KMS-11 (cell line): ENCODE data around the gene RELB.
"Not testable (repeated sequence)": the region's sequence is repeated elsewhere in the genome, so short reads cannot be mapped to it uniquely, and the experiment has no call there.

Source experiments
- H2AFZ ChIP-seq: fragments of 200-600 bp; sonication (generic); 2 replicates; pipeline ENCODE4 v1.6.1; 2016; ENCODE audit warnings: antibody characterized with exemption, mixed run types, low read depth
- H3K27ac ChIP-seq: fragments of 200-600 bp; sonication (generic); 2 replicates; pipeline ENCODE4 v1.6.1; 2016; ENCODE audit warnings: mild to moderate bottlenecking, mixed run types
- H3K27me3 ChIP-seq: fragments of 200-600 bp; sonication (generic); 2 replicates; pipeline ENCODE4 v1.6.1; 2017; ENCODE audit warnings: mild to moderate bottlenecking, low read depth, mixed run types, moderate library complexity; ENCODE audit not compliant: insufficient read depth
- H3K36me3 ChIP-seq: fragments of 200-600 bp; sonication (generic); 2 replicates; pipeline ENCODE4 v1.6.1; 2017; ENCODE audit warnings: mild to moderate bottlenecking, mixed run types; ENCODE audit not compliant: insufficient read depth
- H3K4me1 ChIP-seq: fragments of 200-600 bp; sonication (generic); 2 replicates; pipeline ENCODE4 v1.6.1; 2016; ENCODE audit warnings: mild to moderate bottlenecking, low read depth, mixed run types; ENCODE audit not compliant: poor library complexity, severe bottlenecking
- H3K4me2 ChIP-seq: fragments of 200-600 bp; sonication (generic); 2 replicates; pipeline ENCODE4 v1.7.0; 2016; ENCODE audit warnings: mild to moderate bottlenecking, mixed run types
- H3K4me3 ChIP-seq: fragments of 200-600 bp; sonication (generic); IDR thresholded peaks from 2 replicates; pipeline ENCODE4 v1.6.1; 2017; ENCODE audit warnings: low read depth, low read length, mixed read lengths; ENCODE audit not compliant: insufficient read depth
- H3K79me2 ChIP-seq: fragments of 200-600 bp; sonication (generic); 2 replicates; pipeline ENCODE4 v1.6.1; 2016; ENCODE audit warnings: low read depth, mixed run types; ENCODE audit not compliant: insufficient read depth
- H3K9ac ChIP-seq: fragments of 200-600 bp; sonication (generic); 2 replicates; pipeline ENCODE4 v1.6.1; 2016; ENCODE audit warnings: mild to moderate bottlenecking, mixed run types
- H4K20me1 ChIP-seq: fragments of 200-600 bp; sonication (generic); 2 replicates; pipeline ENCODE4 v1.6.1; 2016; ENCODE audit warnings: mild to moderate bottlenecking, mixed run types; ENCODE audit not compliant: insufficient read depth
- CTCF ChIP-seq: fragments of 200-600 bp; sonication (generic); conservative IDR thresholded peaks from 2 replicates; pipeline ENCODE4 v1.6.1; 2017; ENCODE audit warnings: low read depth, mild to moderate bottlenecking, antibody characterized with exemption, low read length, moderate library complexity, mixed read lengths

The RELB gene

GRCh38 chr19:44961821-44962220 lies 39.4 kb upstream of the RELB start:
- no peaks in the 10 kb centered on the region for H3K27me3 ChIP-seq
- peaks cover 29% of the 10 kb centered on the region for H3K4me1 ChIP-seq
- no peak overlapping the region for H3K27ac ChIP-seq
- no peak overlapping the region for H3K4me3 ChIP-seq
- H3K4me2 ChIP-seq, result no peak overlapping the region
- H3K79me2 ChIP-seq, result peaks cover 62% of the 10 kb centered on the region
- no peak for TF ChIP-seq CTCF
- no peak overlapping the region for H2AFZ ChIP-seq
- peaks cover 9% of the 10 kb centered on the region; the same call in 1 of the 2 replicates for H3K36me3 ChIP-seq
- H4K20me1 ChIP-seq, result no peaks in the 10 kb centered on the region
- H3K9ac ChIP-seq, result no peak overlapping the region

DNA sequence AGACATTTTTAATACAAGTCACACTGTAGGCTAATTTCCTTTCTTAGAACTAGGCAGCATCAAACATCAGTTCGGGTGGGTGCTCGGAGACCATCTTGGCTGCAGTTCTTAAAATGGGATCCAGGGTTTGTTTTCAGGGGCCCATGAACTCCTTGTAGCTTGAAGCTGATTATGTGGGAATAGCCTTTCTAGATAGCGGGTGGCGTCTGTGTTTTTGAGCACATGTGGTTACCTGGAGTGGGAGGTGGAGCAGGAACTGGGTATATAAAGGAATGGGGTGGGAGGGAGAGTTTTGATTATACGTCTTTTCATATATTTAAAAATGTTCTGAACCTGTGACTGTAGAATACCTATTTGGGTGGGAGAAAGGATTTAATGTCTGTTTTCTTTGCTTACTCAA lies 33.1 kb upstream of the RELB start:
- no peak overlapping the region for H3K9ac ChIP-seq
- peaks cover 9% of the 10 kb centered on the region; the same call in 1 of the 2 replicates for H3K36me3 ChIP-seq
- H2AFZ ChIP-seq, result no peak overlapping the region
- no peak for TF ChIP-seq CTCF
- H3K4me1 ChIP-seq, result no peaks in the 10 kb centered on the region
- no peaks in the 10 kb centered on the region for H4K20me1 ChIP-seq
- no peak overlapping the region for H3K4me3 ChIP-seq
- H3K79me2 ChIP-seq, result peaks cover 5% of the 10 kb centered on the region; the same call in 1 of the 2 replicates
- H3K4me2 ChIP-seq, result no peak overlapping the region
- no peak overlapping the region for H3K27ac ChIP-seq
- no peaks in the 10 kb centered on the region for H3K27me3 ChIP-seq

- H3K9ac ChIP-seq, result no peak overlapping the region
- no peak for TF ChIP-seq CTCF
These were observed 32.6 kb upstream of the RELB start for GRCh38 chr19:44968670-44969069.

GRCh38 chr19:44969437-44969836 lies 31.8 kb upstream of the RELB start:
- Histone ChIP-seq H3K36me3 (peaks cover 14% of the 10 kb centered on the region; the same call in 1 of the 2 replicates), H4K20me1 (no peaks in the 10 kb centered on the region), H3K27ac (no peak overlapping the region), H3K4me1 (no peaks in the 10 kb centered on the region), H3K27me3 (no peaks in the 10 kb centered on the region), H3K79me2 (peaks cover 5% of the 10 kb centered on the region; the same call in 1 of the 2 replicates), H3K4me2 (no peak overlapping the region), H3K9ac (no peak overlapping the region), H2AFZ (no peak overlapping the region), H3K4me3 (no peak overlapping the region)
- no peak for TF ChIP-seq CTCF

More at GRCh38 chr19:44968670-44969069, 32.6 kb upstream of the RELB start:
- Histone ChIP-seq H3K27ac (no peak overlapping the region), H3K4me2 (no peak overlapping the region), H3K4me3 (no peak overlapping the region), H2AFZ (no peak overlapping the region), H3K36me3 (peaks cover 9% of the 10 kb centered on the region; the same call in 1 of the 2 replicates), H3K4me1 (no peaks in the 10 kb centered on the region), H4K20me1 (no peaks in the 10 kb centered on the region), H3K27me3 (no peaks in the 10 kb centered on the region), H3K79me2 (peaks cover 5% of the 10 kb centered on the region; the same call in 1 of the 2 replicates)

- H3K9ac ChIP-seq, H3K4me1 ChIP-seq, H3K36me3 ChIP-seq, H3K27me3 ChIP-seq, H3K4me2 ChIP-seq, H3K79me2 ChIP-seq, H4K20me1 ChIP-seq, H3K4me3 ChIP-seq, H3K27ac ChIP-seq, H2AFZ ChIP-seq: not testable (repeated sequence)
These were observed 29.8 kb upstream of the RELB start for GRCh38 chr19:44971451-44971850.
